GM21423 (cell line): Measurements from ENCODE around the gene LPAR3.

Experiments
- ATAC-seq: cut with Tn5 transposase; IDR thresholded peaks from one replicate; pipeline ENCODE4 v1.9.1; 2021; ENCODE audit warnings: mild to moderate bottlenecking, moderate library complexity; ENCODE audit not compliant: unreplicated experiment

Gene LPAR3

GRCh38 chr1:84859866-84860265 is 33.1 kb downstream of the LPAR3 start:
- no peak for ATAC-seq

- ATAC-seq, result no peak
These were observed 35.1 kb downstream of the LPAR3 start for GRCh38 chr1:84857906-84858305.

- ATAC-seq, result no peak
These were observed 36.2 kb downstream of the LPAR3 start for GRCh38 chr1:84856726-84857270.

GRCh38 chr1:84855691-84856630 is 37.0 kb downstream of the LPAR3 start:
- ATAC-seq, result no peak

GRCh38 chr1:84855168-84855567 is 37.8 kb downstream of the LPAR3 start:
- ATAC-seq, result no peak

- ATAC-seq, result peak; percentile 96
These were observed 39.0 kb downstream of the LPAR3 start for GRCh38 chr1:84853741-84854721.

- ATAC-seq, result no peak
These were observed 41.2 kb downstream of the LPAR3 start for GRCh38 chr1:84851839-84852238.

GRCh38 chr1:84849357-84849975 is 43.5 kb downstream of the LPAR3 start:
- ATAC-seq, result no peak

GRCh38 chr1:84847253-84848250 is 45.5 kb downstream of the LPAR3 start:
- ATAC-seq, result no peak

- no peak for ATAC-seq
These were observed 46.6 kb downstream of the LPAR3 start for GRCh38 chr1:84846387-84846786.

GRCh38 chr1:84845357-84845756 is 47.6 kb downstream of the LPAR3 start:
- no peak for ATAC-seq

GRCh38 chr1:84844094-84844493 is 48.9 kb downstream of the LPAR3 start:
- ATAC-seq, result no peak

GRCh38 chr1:84842748-84843231 is 50.2 kb downstream of the LPAR3 start:
- ATAC-seq, result no peak

- ATAC-seq, result no peak
These were observed 51.0 kb downstream of the LPAR3 start for GRCh38 chr1:84841971-84842370.

- ATAC-seq, result no peak
These were observed 52.7 kb downstream of the LPAR3 start for GRCh38 chr1:84840346-84840745.

GRCh38 chr1:84839544-84839943 is 53.5 kb downstream of the LPAR3 start:
- no peak for ATAC-seq

GRCh38 chr1:84836145-84836544 is 56.9 kb downstream of the LPAR3 start:
- ATAC-seq, result no peak

GRCh38 chr1:84835169-84835568 is 57.8 kb downstream of the LPAR3 start:
- ATAC-seq, result no peak

- ATAC-seq, result no peak
These were observed 58.5 kb downstream of the LPAR3 start for GRCh38 chr1:84834419-84835064.
